ENCODE measurements around the gene PAMR1. TPM values are rescaled to one million over a fixed set of nuclear protein-coding genes. Genes with fewer than 3 reads are reported as not detected.

Gene PAMR1, protein sequence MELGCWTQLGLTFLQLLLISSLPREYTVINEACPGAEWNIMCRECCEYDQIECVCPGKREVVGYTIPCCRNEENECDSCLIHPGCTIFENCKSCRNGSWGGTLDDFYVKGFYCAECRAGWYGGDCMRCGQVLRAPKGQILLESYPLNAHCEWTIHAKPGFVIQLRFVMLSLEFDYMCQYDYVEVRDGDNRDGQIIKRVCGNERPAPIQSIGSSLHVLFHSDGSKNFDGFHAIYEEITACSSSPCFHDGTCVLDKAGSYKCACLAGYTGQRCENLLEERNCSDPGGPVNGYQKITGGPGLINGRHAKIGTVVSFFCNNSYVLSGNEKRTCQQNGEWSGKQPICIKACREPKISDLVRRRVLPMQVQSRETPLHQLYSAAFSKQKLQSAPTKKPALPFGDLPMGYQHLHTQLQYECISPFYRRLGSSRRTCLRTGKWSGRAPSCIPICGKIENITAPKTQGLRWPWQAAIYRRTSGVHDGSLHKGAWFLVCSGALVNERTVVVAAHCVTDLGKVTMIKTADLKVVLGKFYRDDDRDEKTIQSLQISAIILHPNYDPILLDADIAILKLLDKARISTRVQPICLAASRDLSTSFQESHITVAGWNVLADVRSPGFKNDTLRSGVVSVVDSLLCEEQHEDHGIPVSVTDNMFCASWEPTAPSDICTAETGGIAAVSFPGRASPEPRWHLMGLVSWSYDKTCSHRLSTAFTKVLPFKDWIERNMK
- total RNA-seq: 5.6 TPM
- 1.9 TPM for polyA plus RNA-seq
- long read RNA-seq, donor 1: 0 reads
- long read RNA-seq, donor 2: 0 reads
- long read RNA-seq, donor 3, partial matches to known transcripts: 0 of 2 reads
- long read RNA-seq, donor 3, other reads (novel, unspliced or antisense): 0 of 2 reads
- long read RNA-seq, donor 4, partial matches to known transcripts: 0 of 1 reads
- long read RNA-seq, donor 4, other reads (novel, unspliced or antisense): 0 of 1 reads
- long read RNA-seq, donor 5, partial matches to known transcripts: 0 of 1 reads
- long read RNA-seq, donor 5, other reads (novel, unspliced or antisense): 0 of 1 reads
- long read RNA-seq, donor 6, partial matches to known transcripts: 0 of 1 reads
- long read RNA-seq, donor 6, other reads (novel, unspliced or antisense): 0 of 1 reads
- long read RNA-seq, donor 7, partial matches to known transcripts: 0 of 2 reads
- long read RNA-seq, donor 7, other reads (novel, unspliced or antisense): 0 of 2 reads
- long read RNA-seq, donor 8, partial matches to known transcripts: 0 of 2 reads
- long read RNA-seq, donor 8, other reads (novel, unspliced or antisense): 0 of 2 reads
- long read RNA-seq, donor 9, partial matches to known transcripts: 0 of 3 reads
- long read RNA-seq, donor 9, other reads (novel, unspliced or antisense): 0 of 3 reads
- long read RNA-seq, donor 10, partial matches to known transcripts: 0 of 3 reads
- long read RNA-seq, donor 10, other reads (novel, unspliced or antisense): 0 of 3 reads

DNA sequence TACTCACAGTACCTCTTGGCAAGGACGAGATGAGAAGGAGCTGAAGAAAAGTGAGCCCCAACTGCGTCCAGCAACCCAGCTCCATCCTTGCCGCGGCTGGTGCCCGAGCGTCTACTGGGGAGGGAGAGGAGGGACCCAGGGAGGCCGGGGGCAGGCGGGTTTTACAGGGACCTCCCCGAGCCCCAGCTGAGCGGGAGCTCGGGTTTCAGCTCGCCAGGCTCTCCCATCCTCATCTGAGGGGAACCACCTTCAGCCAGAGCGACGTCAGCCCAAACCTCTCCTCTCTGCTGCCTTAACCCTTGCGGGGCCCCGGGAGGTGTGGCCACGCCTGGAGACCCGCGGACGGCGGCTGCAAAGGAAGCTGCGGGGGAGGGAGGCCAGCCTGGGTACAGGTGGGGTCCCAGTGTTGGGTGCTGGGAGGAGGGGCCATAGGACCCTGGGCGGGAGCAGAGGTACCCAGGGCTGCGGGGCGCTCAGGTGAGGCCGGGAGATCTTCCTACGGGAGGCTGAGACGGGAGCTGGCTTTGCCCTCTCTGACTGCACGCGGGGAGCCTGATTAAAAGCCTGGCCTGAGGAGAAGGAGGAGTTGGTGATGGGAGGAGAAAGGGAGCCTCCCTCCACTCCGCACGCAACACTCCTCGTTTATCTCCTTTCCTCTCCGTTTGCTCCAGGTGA, at the start of gene PAMR1:
Gene PAMR1 (minus strand): TSS at position 116 of the 675 bp plus-strand sequence. CDS start 31 bp downstream, at position 85.
- Histone ChIP-seq H3K27me3 (ENCODE audit: control insufficient read depth in 2 of 2, insufficient read depth in 1 of 2, low read length in 1 of 2) (peaks cover 7 to 48% of the 10 kb centered on the region in 2 donors), H3K36me3 (ENCODE audit: control insufficient read depth in 2 of 2, insufficient read depth in 2 of 2, low read length in 1 of 2) (no peaks in the 10 kb centered on the region), H3K4me1 (ENCODE audit: control insufficient read depth in 2 of 2, insufficient read depth in 2 of 2, low read length in 2 of 2) (peaks cover 0 to 5% of the 10 kb centered on the region in 2 donors), H3K4me3 (ENCODE audit: low read length in 2 of 2) (peak within 1 kb of the TSS in 1 of 2 donors; percentile 10), H3K9me3 (ENCODE audit: control insufficient read depth in 2 of 2, insufficient read depth in 1 of 2, low read length in 1 of 2) (no peaks in the 10 kb centered on the region), H3K27ac (ENCODE audit: low read depth in 1 of 2, low read length in 1 of 2) (no peak within 1 kb of the TSS)
- DNase-seq (ENCODE audit: low read depth in 6 of 9, low spot score in 9 of 9): peak in 1 of 9 donors; percentile 6
- WGBS: 7% methylated on average over 34 of the region's 34 CpGs

DNA sequence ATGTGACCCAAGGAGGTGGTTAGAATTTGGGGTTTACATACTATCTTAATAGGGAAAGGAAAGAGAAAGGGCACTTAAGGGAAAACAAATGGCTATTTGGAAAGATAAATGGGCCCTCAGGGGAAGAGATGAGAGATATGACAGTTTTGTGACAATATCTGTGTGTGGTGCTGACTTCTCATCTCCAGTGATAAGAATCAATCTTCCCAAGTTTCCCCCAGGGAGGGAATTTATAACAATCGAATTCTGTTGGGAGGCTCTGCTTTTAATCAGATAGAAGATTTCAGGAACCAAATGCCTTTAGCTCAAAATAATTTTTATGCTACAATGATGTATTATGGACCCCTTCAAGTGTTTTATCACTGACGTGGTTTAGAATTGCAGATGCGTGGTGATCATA, 46.3 kb upstream of the PAMR1 start:
- Histone ChIP-seq H3K4me3 (ENCODE audit: low read length in 2 of 2) (no peak overlapping the region), H3K27ac (ENCODE audit: low read depth in 1 of 2, low read length in 1 of 2) (no peak overlapping the region), H3K36me3 (ENCODE audit: control insufficient read depth in 2 of 2, insufficient read depth in 2 of 2, low read length in 1 of 2) (no peaks in the 10 kb centered on the region), H3K4me1 (ENCODE audit: control insufficient read depth in 2 of 2, insufficient read depth in 2 of 2, low read length in 2 of 2) (peaks cover 0 to 3% of the 10 kb centered on the region in 2 donors), H3K9me3 (ENCODE audit: control insufficient read depth in 2 of 2, insufficient read depth in 1 of 2, low read length in 1 of 2) (no peaks in the 10 kb centered on the region), H3K27me3 (ENCODE audit: control insufficient read depth in 2 of 2, insufficient read depth in 1 of 2, low read length in 1 of 2) (no peaks in the 10 kb centered on the region)
- 88% methylated on average over 3 of the region's 3 CpGs for WGBS
- DNase-seq (ENCODE audit: low read depth in 6 of 9, low spot score in 9 of 9): no peak

DNA sequence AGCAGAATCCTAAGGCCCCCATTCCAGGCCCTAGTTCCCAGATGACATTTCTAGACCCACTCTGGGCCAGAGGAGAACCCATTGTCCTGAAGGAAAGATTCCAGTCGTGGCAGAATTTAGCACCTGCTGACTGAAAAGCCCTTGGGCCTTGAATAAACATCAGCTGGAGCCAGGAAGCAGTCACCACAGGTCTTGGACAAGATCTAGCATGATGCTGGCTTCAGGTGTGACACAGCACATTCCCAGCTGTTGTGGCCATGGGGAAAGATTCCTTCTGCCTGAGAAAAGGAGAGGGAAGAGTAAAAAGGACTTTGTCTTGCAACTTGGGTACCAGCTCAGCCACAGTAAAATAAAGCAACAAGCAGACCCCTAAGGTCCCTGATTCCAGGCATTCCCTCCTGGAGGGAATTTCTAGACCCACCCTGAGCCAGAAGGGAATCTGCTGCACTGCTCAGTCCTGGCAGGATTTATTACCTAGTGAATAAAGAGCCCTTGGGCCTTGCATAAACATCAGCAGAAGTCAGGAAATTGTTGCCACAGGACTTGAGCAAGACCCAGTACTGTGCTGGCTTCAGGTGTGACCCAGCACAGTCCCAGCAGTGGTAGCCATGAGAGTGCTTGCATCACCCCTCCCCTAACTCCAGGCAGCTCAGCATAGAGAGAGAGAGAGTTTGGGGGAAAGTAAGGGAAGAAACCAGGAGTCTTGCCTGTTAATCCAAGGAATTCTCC, 42.5 kb upstream of the PAMR1 start:
- WGBS: 54% methylated on average over 1 of the region's 1 CpG
- H3K27ac ChIP-seq (ENCODE audit: low read depth in 1 of 2, low read length in 1 of 2): peak overlapping the region in 1 of 2 donors; percentile 72
- H3K27me3 ChIP-seq (ENCODE audit: control insufficient read depth in 2 of 2, insufficient read depth in 1 of 2, low read length in 1 of 2): no peaks in the 10 kb centered on the region
- H3K9me3 ChIP-seq (ENCODE audit: control insufficient read depth in 2 of 2, insufficient read depth in 1 of 2, low read length in 1 of 2): no peaks in the 10 kb centered on the region
- no peak overlapping the region for H3K4me3 ChIP-seq (ENCODE audit: low read length in 2 of 2)
- H3K36me3 ChIP-seq (ENCODE audit: control insufficient read depth in 2 of 2, insufficient read depth in 2 of 2, low read length in 1 of 2): no peaks in the 10 kb centered on the region
- H3K4me1 ChIP-seq (ENCODE audit: control insufficient read depth in 2 of 2, insufficient read depth in 2 of 2, low read length in 2 of 2): peaks cover 0 to 3% of the 10 kb centered on the region in 2 donors
- peak in 1 of 9 donors; percentile 18 for DNase-seq (ENCODE audit: low read depth in 6 of 9, low spot score in 9 of 9)

DNA sequence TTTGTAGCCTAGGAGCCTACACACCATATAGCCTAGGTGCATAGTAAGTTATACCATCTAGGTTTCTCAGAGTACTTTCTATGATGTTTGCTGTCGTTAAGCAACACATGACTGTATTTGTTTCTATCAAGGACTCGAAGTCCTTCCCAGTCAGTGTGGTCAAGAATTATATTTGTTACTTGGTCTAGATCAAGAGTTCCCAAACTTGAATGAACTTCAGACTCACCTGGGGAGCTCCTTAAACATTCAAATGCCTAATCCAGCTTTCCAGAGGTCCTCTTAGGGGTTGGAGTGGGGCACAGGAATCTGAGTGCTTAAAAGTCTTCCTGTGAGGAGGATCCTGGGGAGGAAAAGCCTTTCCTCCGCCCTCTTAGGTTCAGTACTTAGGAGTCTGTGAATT, 41.5 kb upstream of the PAMR1 start:
- Histone ChIP-seq H3K27me3 (ENCODE audit: control insufficient read depth in 2 of 2, insufficient read depth in 1 of 2, low read length in 1 of 2) (no peaks in the 10 kb centered on the region), H3K4me3 (ENCODE audit: low read length in 2 of 2) (no peak overlapping the region), H3K27ac (ENCODE audit: low read depth in 1 of 2, low read length in 1 of 2) (no peak overlapping the region), H3K36me3 (ENCODE audit: control insufficient read depth in 2 of 2, insufficient read depth in 2 of 2, low read length in 1 of 2) (no peaks in the 10 kb centered on the region), H3K9me3 (ENCODE audit: control insufficient read depth in 2 of 2, insufficient read depth in 1 of 2, low read length in 1 of 2) (no peaks in the 10 kb centered on the region), H3K4me1 (ENCODE audit: control insufficient read depth in 2 of 2, insufficient read depth in 2 of 2, low read length in 2 of 2) (peaks cover 0 to 3% of the 10 kb centered on the region in 2 donors)
- WGBS: 93% methylated on average over 3 of the region's 3 CpGs
- no peak for DNase-seq (ENCODE audit: low read depth in 6 of 9, low spot score in 9 of 9)

DNA sequence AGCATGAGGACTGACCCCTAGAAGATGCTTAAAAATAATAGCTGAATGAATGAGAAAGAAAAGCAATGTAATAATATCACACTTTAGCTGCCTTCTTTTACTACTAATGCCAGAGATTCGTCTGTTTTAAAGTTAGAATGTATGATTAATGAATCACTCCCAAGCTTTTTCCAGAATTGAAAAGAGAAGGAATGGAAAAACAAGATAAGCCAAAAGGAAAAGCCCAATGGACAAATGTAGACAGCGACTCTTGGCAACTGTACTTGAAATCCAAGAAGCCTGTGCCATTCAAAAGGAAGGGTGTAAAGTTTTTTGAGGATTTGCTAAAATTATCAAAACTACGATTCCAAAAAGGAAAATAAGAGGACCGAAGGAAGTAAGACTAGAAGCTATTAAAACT, 40.8 kb upstream of the PAMR1 start:
- no peak overlapping the region for H3K4me3 ChIP-seq (ENCODE audit: low read length in 2 of 2)

DNA sequence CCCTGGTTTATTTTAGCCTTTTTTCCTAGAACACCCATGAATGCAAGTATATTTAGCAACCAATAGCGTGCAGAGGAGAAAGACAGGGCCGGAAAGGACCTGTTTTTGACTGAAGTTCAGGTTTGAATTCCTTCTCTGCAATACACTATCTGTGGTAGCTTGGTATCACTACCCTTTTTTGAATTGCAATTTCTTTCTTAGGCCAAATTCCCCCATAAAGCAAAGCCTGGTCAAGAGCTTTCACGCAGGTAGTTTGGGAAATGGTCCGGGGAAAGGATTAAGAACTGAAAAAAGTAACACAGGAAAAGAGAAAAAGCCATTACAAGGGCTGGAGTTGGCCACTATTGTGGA, 38.8 kb upstream of the PAMR1 start:
- DNase-seq (ENCODE audit: low read depth in 6 of 9, low spot score in 9 of 9): no peak
- Histone ChIP-seq H3K36me3 (ENCODE audit: control insufficient read depth in 2 of 2, insufficient read depth in 2 of 2, low read length in 1 of 2) (no peaks in the 10 kb centered on the region), H3K9me3 (ENCODE audit: control insufficient read depth in 2 of 2, insufficient read depth in 1 of 2, low read length in 1 of 2) (no peaks in the 10 kb centered on the region), H3K4me3 (ENCODE audit: low read length in 2 of 2) (no peak overlapping the region), H3K27ac (ENCODE audit: low read depth in 1 of 2, low read length in 1 of 2) (no peak overlapping the region), H3K27me3 (ENCODE audit: control insufficient read depth in 2 of 2, insufficient read depth in 1 of 2, low read length in 1 of 2) (no peaks in the 10 kb centered on the region), H3K4me1 (ENCODE audit: control insufficient read depth in 2 of 2, insufficient read depth in 2 of 2, low read length in 2 of 2) (peaks cover 0 to 3% of the 10 kb centered on the region in 2 donors)
- 70% methylated on average over 4 of the region's 4 CpGs for WGBS

More for the DNA sequence above, 40.8 kb upstream of the PAMR1 start:
- Histone ChIP-seq H3K9me3 (ENCODE audit: control insufficient read depth in 2 of 2, insufficient read depth in 1 of 2, low read length in 1 of 2) (no peaks in the 10 kb centered on the region), H3K36me3 (ENCODE audit: control insufficient read depth in 2 of 2, insufficient read depth in 2 of 2, low read length in 1 of 2) (no peaks in the 10 kb centered on the region), H3K27me3 (ENCODE audit: control insufficient read depth in 2 of 2, insufficient read depth in 1 of 2, low read length in 1 of 2) (no peaks in the 10 kb centered on the region), H3K27ac (ENCODE audit: low read depth in 1 of 2, low read length in 1 of 2) (no peak overlapping the region), H3K4me1 (ENCODE audit: control insufficient read depth in 2 of 2, insufficient read depth in 2 of 2, low read length in 2 of 2) (peaks cover 0 to 3% of the 10 kb centered on the region in 2 donors)
- 54% methylated on average over 4 of the region's 4 CpGs for WGBS
- DNase-seq (ENCODE audit: low read depth in 6 of 9, low spot score in 9 of 9): no peak

DNA sequence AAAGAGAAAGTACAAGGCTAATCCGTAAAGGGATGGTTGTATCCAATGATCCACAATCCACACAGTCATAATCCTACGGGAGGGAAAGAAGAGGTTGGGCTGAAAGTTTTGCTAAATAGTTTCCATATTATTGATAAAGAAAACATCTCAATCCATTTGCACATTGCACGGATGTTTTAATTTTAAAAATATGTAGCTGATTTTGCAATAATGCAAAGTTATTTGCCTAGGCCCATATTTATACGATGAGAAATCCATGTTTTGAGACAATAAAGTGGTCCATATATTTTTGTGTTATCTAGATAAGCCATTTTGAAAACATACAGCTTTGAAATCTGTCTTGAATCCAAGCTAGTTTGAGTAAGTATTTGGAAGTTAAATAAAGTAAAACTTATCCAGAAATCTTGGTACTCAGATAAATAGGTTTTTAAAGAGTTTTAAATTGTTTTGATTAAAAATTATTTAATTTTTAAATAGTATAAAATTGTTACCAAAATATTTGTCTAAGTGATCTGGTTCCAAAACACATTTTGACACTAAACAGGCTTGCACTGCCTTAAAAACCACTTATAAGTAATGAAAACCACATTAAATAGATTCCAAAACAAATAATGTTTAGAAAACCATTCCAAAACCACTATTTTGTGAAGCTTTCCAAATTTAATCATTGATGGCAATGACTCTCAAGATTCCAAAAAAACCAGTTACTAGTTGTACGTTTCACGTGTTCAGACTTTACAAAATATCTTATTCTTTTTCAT, 38.2 kb upstream of the PAMR1 start:
- Histone ChIP-seq H3K4me3 (ENCODE audit: low read length in 2 of 2) (no peak overlapping the region), H3K27me3 (ENCODE audit: control insufficient read depth in 2 of 2, insufficient read depth in 1 of 2, low read length in 1 of 2) (no peaks in the 10 kb centered on the region), H3K27ac (ENCODE audit: low read depth in 1 of 2, low read length in 1 of 2) (no peak overlapping the region), H3K36me3 (ENCODE audit: control insufficient read depth in 2 of 2, insufficient read depth in 2 of 2, low read length in 1 of 2) (no peaks in the 10 kb centered on the region), H3K4me1 (ENCODE audit: control insufficient read depth in 2 of 2, insufficient read depth in 2 of 2, low read length in 2 of 2) (peaks cover 0 to 3% of the 10 kb centered on the region in 2 donors), H3K9me3 (ENCODE audit: control insufficient read depth in 2 of 2, insufficient read depth in 1 of 2, low read length in 1 of 2) (no peaks in the 10 kb centered on the region)
- DNase-seq (ENCODE audit: low read depth in 6 of 9, low spot score in 9 of 9): no peak
- 87% methylated on average over 6 of the region's 6 CpGs for WGBS

Measured in thymus (tissue), 14 donors.